Vagina (tissue), 2 donors: ENCODE data around the gene PRKCE. TPM values are rescaled to one million over a fixed set of nuclear protein-coding genes. Genes with fewer than 3 reads are reported as not detected.

Experiments used
- DNase-seq, 2 donors: peaks; one replicate each; pipeline ENCODE4 v3.0.0-alpha.2; 2017; ENCODE audit errors: extremely low spot score in 2 of 2
- H3K27ac ChIP-seq: fragments of 200-600 bp; sonication (generic); one replicate; pipeline ENCODE4 v1.5.1; 2019
- H3K27me3 ChIP-seq: fragments of 200-600 bp; sonication (generic); one replicate; pipeline ENCODE4 v1.5.1; 2019
- H3K36me3 ChIP-seq, 2 donors: fragments of 200-600 bp; sonication (generic); one replicate each; pipeline ENCODE4 v1.5.1; 2017 to 2019
- H3K4me1 ChIP-seq: fragments of 200-600 bp; sonication (generic); one replicate; pipeline ENCODE4 v1.5.1; 2019
- H3K4me3 ChIP-seq, 2 donors: fragments of 200-600 bp; sonication (generic); 1 replicate in 1 of 2; 2 replicates in 1 of 2; pipeline ENCODE4 v1.5.1; 2016 to 2019
- H3K9me3 ChIP-seq: fragments of 200-600 bp; sonication (generic); one replicate; pipeline ENCODE4 v1.5.1; 2019
- CTCF ChIP-seq, 3 experiments: fragments of 450-650 bp in 2 of 3; fragments of 200-600 bp in 1 of 3; sonication (generic) in 1 of 3; IDR thresholded peaks; one replicate each; pipeline ENCODE4 v1.5.1; 2017 to 2019; ENCODE audit warnings: antibody characterized with exemption in 3 of 3, mild to moderate bottlenecking in 2 of 3, moderate library complexity in 2 of 3
- POLR2A ChIP-seq, 2 donors: fragments of 450-650 bp; IDR thresholded peaks; one replicate each; pipeline ENCODE4 v1.6.1; 2017; ENCODE audit warnings: antibody characterized with exemption in 2 of 2, mild to moderate bottlenecking in 2 of 2, moderate library complexity in 2 of 2
- POLR2AphosphoS5 ChIP-seq, 2 donors: sonication (generic); formaldehyde crosslinking; IDR thresholded peaks; one replicate each; pipeline ENCODE4 v1.9.0; 2017; ENCODE audit warnings: antibody characterized with exemption in 2 of 2, mild to moderate bottlenecking in 2 of 2, low read depth in 1 of 2; ENCODE audit not compliant: insufficient read depth in 1 of 2
- intact Hi-C: fragments of 100-400 bp; cut with DNase I; formaldehyde crosslinking; loops from one replicate; pipeline ENCODE4 v1.15.1; 2023
- total RNA-seq: library from RNA; depleted of rRNA; stranded (reverse); fragments of >200 nt; gene quantifications from one replicate; pipeline ENCODE4 v1.2.3, GENCODE V29; 2016

The PRKCE gene
- total RNA-seq, 1 donor from 2014 or later, result 11.8 TPM

- no peaks in the 10 kb centered on the region for H3K36me3 ChIP-seq
- no peak overlapping the region for H3K27ac ChIP-seq
- H3K27me3 ChIP-seq, result no peaks in the 10 kb centered on the region
- no peaks in the 10 kb centered on the region for H3K9me3 ChIP-seq
- intact Hi-C loops, result loop anchor here (10.0 kb wide), 1 partner anchor 156 kb away; no protein-coding TSS in a partner anchor
- peaks cover 18% of the 10 kb centered on the region for H3K4me1 ChIP-seq
- peak in 2 of 3 experiments; percentile 35 to 75 for TF ChIP-seq CTCF (IDR thresholded peaks at IDR 0.05)
- no peak for TF ChIP-seq POLR2A (IDR thresholded peaks at IDR 0.05)
- no peak for TF ChIP-seq POLR2AphosphoS5 (IDR thresholded peaks at IDR 0.05; ENCODE audit: insufficient read depth in 1 of 2, low read depth in 1 of 2)
- DNase-seq, result no peak
- no peak overlapping the region for H3K4me3 ChIP-seq
These were observed 127.3 kb downstream of the PRKCE start for GRCh38 chr2:45778720-45779171.

DNA sequence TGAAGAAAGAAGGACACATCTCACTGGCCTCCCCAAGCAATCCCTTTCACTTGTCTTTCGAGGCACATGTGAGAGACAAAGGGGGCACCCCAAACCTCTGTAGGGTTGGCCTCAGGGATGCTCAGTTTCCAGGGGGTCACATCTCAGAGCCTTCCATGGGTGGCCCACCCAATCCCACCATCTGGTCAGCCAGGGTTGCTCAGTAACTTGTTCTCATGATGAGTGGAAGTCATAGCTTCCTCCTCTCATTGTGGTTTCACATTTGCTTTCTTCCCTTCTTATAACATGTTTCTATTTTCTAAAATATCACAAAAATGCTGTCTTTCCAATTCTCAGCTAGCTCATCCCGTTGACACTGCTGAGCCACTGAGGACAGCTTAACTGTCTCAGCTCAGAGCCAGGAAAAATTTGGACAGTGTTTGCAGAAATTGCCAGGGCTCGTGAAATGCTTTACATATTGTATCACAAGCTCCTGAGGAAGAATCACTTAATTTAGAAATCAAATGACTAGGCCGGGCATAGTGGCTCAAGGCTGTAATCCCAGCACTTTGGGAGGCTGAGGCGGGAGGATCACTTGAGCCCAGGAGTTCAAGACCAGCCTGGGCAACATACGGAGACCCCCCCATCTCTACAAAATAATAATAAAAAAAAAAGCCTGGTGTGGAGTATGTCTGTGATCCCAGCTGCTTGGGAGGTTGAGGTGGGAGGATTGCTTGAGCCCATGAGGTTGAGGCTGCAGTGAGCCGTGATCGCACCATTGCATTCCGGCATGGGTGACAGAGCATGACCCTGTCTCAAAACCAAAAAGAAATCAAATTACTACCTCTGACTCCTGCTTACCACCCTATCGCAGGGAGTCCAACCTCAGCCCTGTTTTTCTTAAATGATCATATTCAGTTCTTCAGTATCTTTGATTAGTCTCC lies 129.3 kb downstream of the PRKCE start:
- TF ChIP-seq CTCF (IDR thresholded peaks at IDR 0.05) (no peak), POLR2A (IDR thresholded peaks at IDR 0.05) (no peak), POLR2AphosphoS5 (IDR thresholded peaks at IDR 0.05; ENCODE audit: insufficient read depth in 1 of 2, low read depth in 1 of 2) (no peak)
- DNase-seq, result no peak
- no peak overlapping the region for H3K4me3 ChIP-seq
- no peaks in the 10 kb centered on the region for H3K36me3 ChIP-seq
- H3K9me3 ChIP-seq, result no peaks in the 10 kb centered on the region
- intact Hi-C loops, result loop anchor here (5.0 kb wide), 1 partner anchor 1789 kb away; no protein-coding TSS in a partner anchor
- H3K27ac ChIP-seq, result no peak overlapping the region
- peaks cover 17% of the 10 kb centered on the region for H3K4me1 ChIP-seq
- H3K27me3 ChIP-seq, result no peaks in the 10 kb centered on the region

GRCh38 chr2:45781464-45781811 lies 130.0 kb downstream of the PRKCE start:
- intact Hi-C loops, result loop anchor here (5.0 kb wide), 1 partner anchor 1789 kb away; no protein-coding TSS in a partner anchor
- DNase-seq, result no peak

DNA sequence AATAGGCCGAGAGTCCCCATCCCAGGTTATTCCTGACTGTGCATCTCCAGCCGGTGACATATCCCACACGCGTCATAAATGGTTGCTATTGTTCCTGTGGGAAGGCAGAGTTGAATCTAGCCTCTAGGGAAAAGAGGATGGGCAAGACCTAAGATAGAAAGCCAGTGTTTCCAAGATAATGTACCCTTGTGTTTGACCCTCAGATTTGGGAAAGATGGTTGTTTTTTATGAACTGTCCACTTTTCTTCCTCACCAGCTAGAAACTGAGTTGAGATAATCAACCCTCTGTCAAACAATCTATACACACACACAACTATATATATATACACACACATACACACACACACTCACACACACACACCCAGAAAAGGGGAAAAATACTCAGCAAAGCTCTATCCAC lies 131.0 kb downstream of the PRKCE start:
- Histone ChIP-seq H3K9me3 (no peaks in the 10 kb centered on the region), H3K4me1 (peaks cover 9% of the 10 kb centered on the region), H3K27ac (no peak overlapping the region), H3K36me3 (no peaks in the 10 kb centered on the region), H3K27me3 (no peaks in the 10 kb centered on the region), H3K4me3 (no peak overlapping the region)
- no peak for DNase-seq
- TF ChIP-seq POLR2A (IDR thresholded peaks at IDR 0.05) (no peak), POLR2AphosphoS5 (IDR thresholded peaks at IDR 0.05; ENCODE audit: insufficient read depth in 1 of 2, low read depth in 1 of 2) (no peak)
- intact Hi-C loops, result loop anchor here (5.0 kb wide), 1 partner anchor 1790 kb away; no protein-coding TSS in a partner anchor

More at GRCh38 chr2:45781464-45781811, 130.0 kb downstream of the PRKCE start:
- TF ChIP-seq POLR2AphosphoS5 (IDR thresholded peaks at IDR 0.05; ENCODE audit: insufficient read depth in 1 of 2, low read depth in 1 of 2), result no peak
- TF ChIP-seq POLR2A (IDR thresholded peaks at IDR 0.05), result no peak
- no peak for TF ChIP-seq CTCF (IDR thresholded peaks at IDR 0.05)
- Histone ChIP-seq H3K4me3 (no peak overlapping the region), H3K27me3 (no peaks in the 10 kb centered on the region), H3K27ac (no peak overlapping the region), H3K9me3 (no peaks in the 10 kb centered on the region), H3K36me3 (no peaks in the 10 kb centered on the region), H3K4me1 (peaks cover 11% of the 10 kb centered on the region)

DNA sequence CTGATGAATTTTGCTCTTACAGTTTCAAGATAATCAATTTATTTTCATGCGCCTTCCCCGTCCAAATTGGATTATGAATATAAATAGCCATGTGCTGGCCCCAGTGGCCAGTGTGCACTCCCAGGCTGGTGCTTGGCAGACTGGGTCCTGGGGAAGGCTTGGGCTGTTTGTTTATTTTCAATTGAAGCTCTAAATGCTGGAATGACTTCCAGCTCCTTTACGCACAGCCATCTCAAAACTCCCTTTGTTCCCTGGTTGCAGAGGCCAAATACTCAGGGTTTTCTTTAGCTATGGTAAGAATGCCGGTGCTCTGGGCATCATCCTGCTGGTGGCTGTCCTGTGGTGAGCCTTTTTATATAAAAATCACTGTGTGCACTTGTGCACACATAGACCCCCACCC lies 131.5 kb downstream of the PRKCE start:
- Histone ChIP-seq H3K27me3 (no peaks in the 10 kb centered on the region), H3K4me3 (no peak overlapping the region), H3K4me1 (peaks cover 9% of the 10 kb centered on the region), H3K9me3 (no peaks in the 10 kb centered on the region), H3K27ac (no peak overlapping the region), H3K36me3 (no peaks in the 10 kb centered on the region)
- intact Hi-C loops, result loop anchor here (5.0 kb wide), 1 partner anchor 1791 kb away; no protein-coding TSS in a partner anchor
- no peak for TF ChIP-seq CTCF (IDR thresholded peaks at IDR 0.05)
- TF ChIP-seq POLR2A (IDR thresholded peaks at IDR 0.05), result no peak
- TF ChIP-seq POLR2AphosphoS5 (IDR thresholded peaks at IDR 0.05; ENCODE audit: insufficient read depth in 1 of 2, low read depth in 1 of 2), result no peak
- DNase-seq, result no peak
